Activated CD4-positive, alpha-beta memory T cell treated with anti-CD3 and anti-CD28 coated beads, Interleukin-2, amount 10 ng/mL, durations not matched to agents 7 days and 5 days (primary cell): ENCODE measurements around the gene TMEM86A. TPM values are rescaled to one million over a fixed set of nuclear protein-coding genes. Genes with fewer than 3 reads are reported as not detected.

Source experiments
- CTCF ChIA-PET: fragments of 350-600 bp; sonication (Branson Sonifier 250); formaldehyde crosslinking; loops from one replicate; lab custom pipeline; 2021; ENCODE audit warnings: antibody characterized with exemption, inconsistent platforms; lab: Charles Lee
- POLR2A ChIA-PET: fragments of 350-600 bp; sonication (Branson Sonifier 250); formaldehyde crosslinking; loops from one replicate; lab custom pipeline; 2021; ENCODE audit warnings: antibody characterized with exemption; lab: Charles Lee
- DNase-seq: peaks from one replicate; pipeline ENCODE4 v3.0.0-alpha.2; 2020
- H3K27ac Mint-ChIP-seq: one replicate; pipeline ENCODE4 v1.8.0; 2021; ENCODE audit warnings: mild to moderate bottlenecking, mixed read lengths
- H3K27me3 Mint-ChIP-seq: one replicate; pipeline ENCODE4 v1.8.0; 2021; ENCODE audit warnings: mixed read lengths
- H3K36me3 Mint-ChIP-seq: one replicate; pipeline ENCODE4 v1.8.0; 2021; ENCODE audit warnings: low read depth, mixed read lengths
- H3K4me1 Mint-ChIP-seq: one replicate; pipeline ENCODE4 v1.8.0; 2021; ENCODE audit warnings: mixed read lengths
- H3K4me3 Mint-ChIP-seq: one replicate; pipeline ENCODE4 v1.8.0; 2021; ENCODE audit warnings: mild to moderate bottlenecking, mixed read lengths
- H3K9me3 Mint-ChIP-seq: one replicate; pipeline ENCODE4 v1.8.0; 2021; ENCODE audit warnings: mixed read lengths
- total RNA-seq, 2 experiments: library from RNA; stranded (reverse); gene quantifications; one replicate each; pipeline ENCODE4 v1.2.3, GENCODE V29; 2021

The TMEM86A gene
- total RNA-seq, 2 experiments from 2014 or later = 1.8 to 2.4 TPM

- Mint-ChIP-seq H3K4me3 (no peak overlapping the region), H3K36me3 (no peaks in the 10 kb centered on the region), H3K9me3 (no peaks in the 10 kb centered on the region), H3K27ac (no peak overlapping the region), H3K27me3 (peaks cover 2% of the 10 kb centered on the region), H3K4me1 (peaks cover 5% of the 10 kb centered on the region)
- CTCF ChIA-PET = interaction anchor here (0.6 to 4.0 kb wide), 24 partner anchors 9 to 621 kb away, joined by 3 to 45 read pairs (median 3); no protein-coding TSS in a partner anchor
- POLR2A ChIA-PET = interaction anchor here (0.9 kb wide), 1 partner anchor 9 kb away, joined by 5 read pairs; no protein-coding TSS in a partner anchor
- no peak for DNase-seq
These were observed 32.9 kb downstream of the TMEM86A start for GRCh38 chr11:18731441-18731840.

GRCh38 chr11:18731949-18732821 is 33.6 kb downstream of the TMEM86A start:
- CTCF ChIA-PET = interaction anchor here (0.9 to 4.0 kb wide), 14 partner anchors 9 to 617 kb away, joined by 3 to 45 read pairs (median 4); no protein-coding TSS in a partner anchor
- Mint-ChIP-seq H3K4me1 (peaks cover 5% of the 10 kb centered on the region), H3K9me3 (no peaks in the 10 kb centered on the region), H3K27me3 (peaks cover 2% of the 10 kb centered on the region), H3K27ac (no peak overlapping the region), H3K4me3 (no peak overlapping the region), H3K36me3 (no peaks in the 10 kb centered on the region)
- POLR2A ChIA-PET = interaction anchor here (0.9 kb wide), 1 partner anchor 10 kb away, joined by 5 read pairs; no protein-coding TSS in a partner anchor
- DNase-seq = peak; percentile 70

- H3K27ac Mint-ChIP-seq = no peak overlapping the region
- no peaks in the 10 kb centered on the region for H3K9me3 Mint-ChIP-seq
- no peak overlapping the region for H3K4me3 Mint-ChIP-seq
- H3K36me3 Mint-ChIP-seq = no peaks in the 10 kb centered on the region
- CTCF ChIA-PET = interaction anchor here (1.0 to 4.0 kb wide), 6 partner anchors 11 to 490 kb away, joined by 3 to 45 read pairs (median 6); no protein-coding TSS in a partner anchor
- peaks cover 2% of the 10 kb centered on the region for H3K27me3 Mint-ChIP-seq
- H3K4me1 Mint-ChIP-seq = peaks cover 5% of the 10 kb centered on the region
- no peak for DNase-seq
- POLR2A ChIA-PET = interaction anchor here (1.0 kb wide), 1 partner anchor 207 kb away, joined by 3 read pairs; no protein-coding TSS in a partner anchor
These were observed 34.6 kb downstream of the TMEM86A start for GRCh38 chr11:18733202-18733601.

GRCh38 chr11:18736590-18737148 is 38.1 kb downstream of the TMEM86A start:
- peaks cover 4% of the 10 kb centered on the region for H3K4me1 Mint-ChIP-seq
- H3K27ac Mint-ChIP-seq = no peak overlapping the region
- ChIA-PET CTCF (interaction anchor here (1.9 to 2.3 kb wide), 2 partner anchors 14 to 28 kb away, joined by 5 to 8 read pairs; no protein-coding TSS in a partner anchor), POLR2A (no interaction called here)
- peaks cover 2% of the 10 kb centered on the region for H3K27me3 Mint-ChIP-seq
- no peaks in the 10 kb centered on the region for H3K36me3 Mint-ChIP-seq
- H3K4me3 Mint-ChIP-seq = no peak overlapping the region
- DNase-seq = no peak
- no peaks in the 10 kb centered on the region for H3K9me3 Mint-ChIP-seq

- no peak overlapping the region for H3K4me3 Mint-ChIP-seq
- ChIA-PET POLR2A (no interaction called here), CTCF (interaction anchor here (1.0 to 2.3 kb wide), 3 partner anchors 10 to 27 kb away, joined by 5 to 8 read pairs (median 6); no protein-coding TSS in a partner anchor)
- no peak overlapping the region for H3K27ac Mint-ChIP-seq
- H3K27me3 Mint-ChIP-seq = peaks cover 2% of the 10 kb centered on the region
- no peaks in the 10 kb centered on the region for H3K4me1 Mint-ChIP-seq
- H3K36me3 Mint-ChIP-seq = no peaks in the 10 kb centered on the region
- no peak for DNase-seq
- H3K9me3 Mint-ChIP-seq = no peaks in the 10 kb centered on the region
These were observed 39.1 kb downstream of the TMEM86A start for GRCh38 chr11:18737642-18738041.

GRCh38 chr11:18739685-18740084 is 41.1 kb downstream of the TMEM86A start:
- CTCF ChIA-PET = interaction anchor here (1.2 to 3.0 kb wide), 5 partner anchors 9 to 200 kb away, joined by 3 to 14 read pairs (median 8); no protein-coding TSS in a partner anchor
- H3K27me3 Mint-ChIP-seq = peaks cover 2% of the 10 kb centered on the region
- no peaks in the 10 kb centered on the region for H3K9me3 Mint-ChIP-seq
- DNase-seq = no peak
- H3K4me3 Mint-ChIP-seq = no peak overlapping the region
- POLR2A ChIA-PET = no interaction called here
- H3K36me3 Mint-ChIP-seq = no peaks in the 10 kb centered on the region
- no peaks in the 10 kb centered on the region for H3K4me1 Mint-ChIP-seq
- H3K27ac Mint-ChIP-seq = no peak overlapping the region

- POLR2A ChIA-PET = no interaction called here
- CTCF ChIA-PET = interaction anchor here (3.0 kb wide), 1 partner anchor 11 kb away, joined by 14 read pairs; no protein-coding TSS in a partner anchor
These were observed 43.2 kb downstream of the TMEM86A start for GRCh38 chr11:18741783-18742182.

GRCh38 chr11:18743365-18743764 is 44.8 kb downstream of the TMEM86A start:
- no peaks in the 10 kb centered on the region for H3K27me3 Mint-ChIP-seq
- no peak for DNase-seq
- no peak overlapping the region for H3K27ac Mint-ChIP-seq
- ChIA-PET CTCF (interaction anchor here (2.0 to 2.4 kb wide), 2 partner anchors 11 to 15 kb away, joined by 8 to 10 read pairs; no protein-coding TSS in a partner anchor), POLR2A (interaction anchor here (0.6 kb wide), 1 partner anchor 23 kb away, joined by 3 read pairs; no protein-coding TSS in a partner anchor)
- H3K4me1 Mint-ChIP-seq = no peaks in the 10 kb centered on the region
- no peaks in the 10 kb centered on the region for H3K9me3 Mint-ChIP-seq
- no peaks in the 10 kb centered on the region for H3K36me3 Mint-ChIP-seq
- H3K4me3 Mint-ChIP-seq = no peak overlapping the region

More at GRCh38 chr11:18741783-18742182, 43.2 kb downstream of the TMEM86A start:
- Mint-ChIP-seq H3K9me3 (no peaks in the 10 kb centered on the region), H3K4me1 (no peaks in the 10 kb centered on the region), H3K36me3 (no peaks in the 10 kb centered on the region), H3K27me3 (no peaks in the 10 kb centered on the region), H3K4me3 (no peak overlapping the region), H3K27ac (no peak overlapping the region)
- no peak for DNase-seq

GRCh38 chr11:18743900-18744514 is 45.4 kb downstream of the TMEM86A start:
- Mint-ChIP-seq H3K4me1 (no peaks in the 10 kb centered on the region), H3K27ac (no peak overlapping the region), H3K9me3 (no peaks in the 10 kb centered on the region), H3K36me3 (no peaks in the 10 kb centered on the region), H3K4me3 (no peak overlapping the region), H3K27me3 (no peaks in the 10 kb centered on the region)
- ChIA-PET POLR2A (no interaction called here), CTCF (interaction anchor here (1.2 to 2.4 kb wide), 4 partner anchors 12 to 204 kb away, joined by 3 to 10 read pairs (median 6); no protein-coding TSS in a partner anchor)
- no peak for DNase-seq

GRCh38 chr11:18745251-18745650 is 46.7 kb downstream of the TMEM86A start:
- Mint-ChIP-seq H3K27ac (no peak overlapping the region), H3K27me3 (no peaks in the 10 kb centered on the region), H3K9me3 (no peaks in the 10 kb centered on the region), H3K36me3 (no peaks in the 10 kb centered on the region), H3K4me1 (no peaks in the 10 kb centered on the region), H3K4me3 (no peak overlapping the region)
- ChIA-PET POLR2A (no interaction called here), CTCF (interaction anchor here (1.2 to 2.4 kb wide), 4 partner anchors 13 to 205 kb away, joined by 3 to 10 read pairs (median 6); no protein-coding TSS in a partner anchor)
- DNase-seq = no peak

GRCh38 chr11:18748766-18749365 is 50.3 kb downstream of the TMEM86A start:
- POLR2A ChIA-PET = no interaction called here
- H3K27me3 Mint-ChIP-seq = peaks cover 6% of the 10 kb centered on the region
- H3K4me3 Mint-ChIP-seq = no peak overlapping the region
- no peak overlapping the region for H3K27ac Mint-ChIP-seq
- no peak for DNase-seq
- no peaks in the 10 kb centered on the region for H3K4me1 Mint-ChIP-seq
- no peaks in the 10 kb centered on the region for H3K36me3 Mint-ChIP-seq
- H3K9me3 Mint-ChIP-seq = no peaks in the 10 kb centered on the region
- CTCF ChIA-PET = interaction anchor here (1.4 kb wide), 1 partner anchor 27 kb away, joined by 5 read pairs; no protein-coding TSS in a partner anchor
